ENCODE results near the gene MYO6.
A peak's percentile ranks its signal among the peaks of the same experiment; 100 is the strongest.
"Not testable (repeated sequence)": the region's sequence is repeated elsewhere in the genome, so short reads cannot be mapped to it uniquely, and the experiment has no call there.

MYO6 gene

GRCh38 chr6:75893776-75894152 lies 144.7 kb downstream of the MYO6 start:
- no peak for DNase-seq

GRCh38 chr6:75896526-75896925 lies 147.5 kb downstream of the MYO6 start:
- DNase-seq: no peak

DNA sequence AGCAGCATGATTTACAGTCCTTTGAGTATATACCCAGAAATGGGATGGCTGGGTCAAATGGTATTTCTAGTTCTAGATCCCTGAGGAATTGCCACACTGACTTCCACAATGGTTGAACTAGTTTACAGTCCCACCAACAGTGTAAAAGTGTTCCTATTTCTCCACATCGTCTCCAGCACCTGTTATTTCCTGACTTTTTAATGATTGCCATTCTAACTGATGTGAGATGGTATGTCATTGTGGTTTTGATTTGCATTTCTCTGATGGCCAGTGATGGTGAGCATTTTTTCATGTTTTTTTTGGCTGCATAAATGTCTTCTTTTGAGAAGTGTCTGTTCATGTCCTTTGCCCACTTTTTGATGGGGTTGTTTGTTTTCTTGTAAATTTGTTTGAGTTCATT lies 151.2 kb downstream of the MYO6 start:
- DNase-seq: not testable (repeated sequence)

DNA sequence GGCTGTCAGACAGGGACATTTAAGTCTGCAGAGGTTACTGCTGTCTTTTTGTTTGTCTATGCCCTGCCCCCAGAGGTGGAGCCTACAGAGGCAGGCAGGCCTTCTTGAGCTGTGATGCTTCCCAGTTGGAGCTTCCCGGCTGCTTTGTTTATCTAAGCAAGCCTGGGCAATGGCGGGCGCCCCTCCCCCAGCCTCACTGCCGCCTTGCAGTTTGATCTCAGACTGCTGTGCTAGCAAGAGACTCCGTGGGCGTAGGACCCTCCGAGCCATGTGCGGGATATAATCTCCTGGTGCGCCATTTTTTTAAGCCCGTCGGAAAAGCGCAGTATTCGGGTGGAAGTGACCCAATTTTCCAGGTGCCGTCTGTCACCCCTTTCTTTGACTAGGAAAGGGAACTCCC lies 156.1 kb downstream of the MYO6 start:
- not testable (repeated sequence) for DNase-seq

GRCh38 chr6:75906871-75907270 lies 157.8 kb downstream of the MYO6 start:
- no peak for DNase-seq

DNA sequence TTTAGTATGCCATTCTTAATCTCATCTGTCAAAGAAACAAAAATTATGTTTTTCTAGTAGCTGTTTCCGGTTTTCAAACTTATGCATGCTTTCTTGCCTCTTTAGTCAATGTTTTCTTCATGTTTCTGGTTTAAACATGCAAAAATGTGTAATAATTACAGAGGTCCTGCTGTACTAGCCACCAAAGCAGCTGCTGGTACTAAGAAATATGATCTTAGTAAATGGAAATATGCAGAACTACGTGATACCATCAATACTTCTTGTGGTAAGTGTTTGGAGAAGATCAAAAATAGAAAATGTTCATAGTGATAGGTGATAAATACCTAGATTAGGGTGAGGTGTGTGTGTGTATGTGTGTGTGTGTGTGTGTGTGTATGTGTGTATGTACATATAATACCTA lies 158.4 kb downstream of the MYO6 start:
- no peak for DNase-seq

- DNase-seq: no peak
Measured at GRCh38 chr6:75913040-75913439, 164.0 kb downstream of the MYO6 start.

DNA sequence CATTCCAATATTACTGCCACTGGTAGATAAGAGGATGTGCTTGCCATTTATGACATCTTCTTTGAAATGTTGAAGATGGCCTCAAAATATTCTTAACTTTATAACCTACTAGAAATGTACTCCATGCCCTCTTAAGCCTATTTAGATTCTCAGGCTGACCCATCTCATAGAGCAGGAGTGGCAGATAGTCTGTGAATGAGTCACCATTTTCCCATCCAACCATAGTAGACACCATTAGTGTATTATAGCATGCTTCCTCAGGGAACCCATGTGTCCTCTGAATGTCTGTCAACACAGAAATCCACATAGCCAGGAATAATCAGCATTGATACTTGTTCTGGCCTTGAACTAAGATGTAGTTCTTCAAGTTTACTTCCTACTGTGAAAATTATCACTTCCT lies 173.2 kb downstream of the MYO6 start:
- no peak for DNase-seq

DNA sequence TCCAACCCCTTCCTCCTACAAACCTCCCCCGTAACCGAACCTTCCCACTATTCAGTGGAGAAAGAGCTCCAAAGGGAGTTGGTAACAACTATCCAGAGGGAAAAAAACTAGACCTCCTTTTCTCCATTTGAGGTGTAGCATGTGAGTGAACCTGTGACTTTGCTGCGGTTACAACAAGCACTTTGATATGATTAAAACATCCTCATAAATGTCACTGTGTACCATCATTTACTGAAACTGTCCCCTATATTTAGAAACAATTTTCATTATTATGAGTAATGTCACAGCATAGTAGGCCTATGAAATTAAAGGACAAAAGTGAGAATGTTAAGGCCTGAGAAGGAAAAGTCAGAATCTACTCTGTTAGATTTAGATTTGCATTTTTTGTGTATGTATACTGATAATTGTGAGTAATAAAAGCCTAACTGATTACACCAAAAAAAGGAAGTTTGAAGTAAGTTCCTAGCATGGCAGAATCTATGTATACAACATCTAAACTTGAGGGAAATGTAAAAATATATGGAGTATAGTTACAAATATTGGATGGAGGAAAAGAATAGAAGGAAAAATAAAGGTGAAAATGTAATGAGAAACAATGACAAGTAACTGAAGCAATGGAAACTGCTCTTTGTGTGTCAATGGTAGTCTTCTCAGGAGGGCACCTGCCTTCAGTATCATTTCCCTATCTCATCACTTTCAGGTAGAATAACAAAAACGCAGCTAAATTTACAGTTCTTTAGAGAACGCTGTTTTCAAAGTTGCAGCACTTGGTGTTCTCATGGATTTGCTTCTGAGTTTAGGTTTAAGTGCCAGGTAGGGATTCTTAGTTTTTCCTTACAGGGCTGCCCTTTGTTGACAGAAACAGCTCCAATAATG lies 177.5 kb downstream of the MYO6 start:
- DNase-seq: no peak

GRCh38 chr6:75931011-75931680 lies 182.1 kb downstream of the MYO6 start:
- DNase-seq: no peak

DNA sequence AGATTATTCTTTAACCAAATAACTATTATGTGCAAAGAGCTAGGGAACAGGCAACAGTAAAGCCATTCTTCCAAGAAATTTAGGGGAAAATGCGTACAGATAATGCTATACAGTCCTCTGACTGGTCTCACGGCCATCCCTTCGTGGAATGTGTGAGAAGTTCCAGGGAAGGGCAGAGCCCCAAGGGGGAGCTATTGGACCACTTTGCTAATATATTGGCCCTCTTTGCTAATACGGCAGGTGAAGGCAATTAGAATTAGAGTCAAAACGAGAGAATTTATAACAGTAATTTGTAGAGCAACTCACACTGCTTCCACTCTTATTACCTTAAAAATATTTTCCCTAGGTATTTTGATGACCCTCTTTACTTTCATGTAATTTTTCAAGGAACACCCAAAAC lies 183.0 kb downstream of the MYO6 start:
- no peak for DNase-seq

GRCh38 chr6:75933387-75933975 lies 184.4 kb downstream of the MYO6 start:
- no peak for DNase-seq

GRCh38 chr6:75934643-75935472 lies 185.8 kb downstream of the MYO6 start:
- peak; percentile 51 for DNase-seq

DNA sequence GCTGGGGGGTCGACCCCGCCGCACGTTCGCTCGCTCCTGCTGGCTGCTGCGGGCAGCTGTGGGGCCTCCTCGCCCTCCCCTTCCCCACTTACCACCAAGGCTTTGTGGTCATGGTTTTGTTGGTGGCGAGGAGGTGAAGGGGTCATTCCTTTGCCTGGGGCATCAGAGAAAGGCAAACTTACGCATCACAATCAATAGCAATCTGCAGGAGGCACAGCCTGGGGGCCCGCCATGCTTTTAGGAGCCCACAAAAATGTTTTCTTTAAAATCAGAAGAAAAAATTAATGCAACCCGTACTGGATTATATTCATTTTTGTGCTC lies 186.4 kb downstream of the MYO6 start:
- DNase-seq: no peak

DNA sequence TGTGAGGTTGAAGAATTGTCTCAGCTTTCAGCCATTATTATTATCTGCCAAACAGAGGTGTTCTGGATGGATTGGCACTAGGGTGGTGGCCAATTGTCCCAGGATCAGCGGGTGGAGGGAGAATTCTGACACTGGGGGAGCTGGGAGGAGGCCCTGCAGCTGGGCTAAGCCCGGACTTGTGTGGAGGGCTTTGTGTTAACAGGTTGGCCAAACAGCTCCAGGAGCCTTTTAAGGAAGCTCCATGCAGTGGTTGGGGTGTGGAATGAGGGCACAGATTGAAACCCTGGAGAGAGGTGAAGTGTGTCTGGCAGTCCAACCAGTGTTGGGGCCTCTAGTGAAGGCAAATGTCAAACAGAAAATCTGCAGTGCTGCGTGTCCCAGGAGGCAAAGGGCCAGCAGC lies 187.6 kb downstream of the MYO6 start:
- DNase-seq: no peak

DNA sequence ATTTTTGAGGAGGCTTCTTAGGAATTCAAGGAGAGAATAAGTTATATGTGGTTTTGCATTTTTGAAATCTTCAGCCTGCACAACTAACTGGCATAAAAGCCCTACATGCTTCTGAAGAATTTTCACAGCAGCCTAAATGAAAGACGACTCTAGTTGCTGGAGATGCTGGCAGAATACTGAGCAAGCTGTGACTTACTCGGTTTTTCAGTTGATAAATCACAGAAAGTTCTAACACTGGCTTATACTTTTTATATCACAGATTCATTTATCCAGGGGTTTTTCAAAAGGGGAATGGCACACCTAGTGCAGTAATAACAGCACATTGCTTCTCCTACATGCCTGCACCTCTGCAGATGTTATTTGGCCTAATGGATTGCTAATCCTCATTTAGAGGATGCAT lies 188.8 kb downstream of the MYO6 start:
- DNase-seq: no peak

DNA sequence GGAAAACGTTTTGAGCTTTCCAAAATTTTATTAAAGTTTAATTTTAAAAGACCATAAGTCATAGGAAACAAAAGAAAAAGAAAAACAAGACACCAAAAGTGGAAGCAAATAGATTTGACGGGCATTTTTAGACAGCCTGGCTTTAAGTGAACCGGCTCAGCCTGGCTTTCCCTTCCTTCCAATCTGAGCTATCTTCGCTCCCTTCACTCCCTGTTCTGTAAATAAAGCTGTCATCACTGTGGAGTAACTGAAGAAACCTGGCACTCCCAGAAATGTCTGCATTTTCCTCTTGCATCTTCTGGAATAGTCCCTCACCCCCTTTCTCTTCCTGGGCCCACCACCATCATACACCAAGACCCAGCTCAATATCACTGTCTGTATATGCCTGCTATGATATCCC lies 191.5 kb downstream of the MYO6 start:
- DNase-seq: no peak

GRCh38 chr6:75941509-75941908 lies 192.5 kb downstream of the MYO6 start:
- no peak for DNase-seq

DNA sequence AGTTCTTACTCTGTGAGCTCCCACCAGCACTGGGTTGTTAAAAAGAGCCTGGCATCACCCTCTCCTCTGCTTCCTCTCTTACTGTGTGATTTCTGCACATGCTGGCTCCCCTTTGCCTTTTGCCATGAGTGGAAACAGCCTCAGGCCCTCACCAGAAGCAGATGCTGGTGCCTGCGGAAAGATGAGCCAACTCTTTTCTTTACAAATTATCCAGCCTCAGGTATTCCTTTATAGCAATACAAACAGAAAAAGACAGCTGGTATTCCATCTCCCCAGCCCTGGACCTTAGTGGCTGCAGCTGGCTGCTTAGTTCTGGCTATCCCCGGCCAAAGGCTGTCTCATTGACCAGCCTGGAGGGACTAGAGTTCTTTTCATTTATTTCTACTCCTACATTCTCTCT lies 194.3 kb downstream of the MYO6 start:
- DNase-seq: no peak

- no peak for DNase-seq
Measured at GRCh38 chr6:75946146-75946831, 197.2 kb downstream of the MYO6 start.

DNA sequence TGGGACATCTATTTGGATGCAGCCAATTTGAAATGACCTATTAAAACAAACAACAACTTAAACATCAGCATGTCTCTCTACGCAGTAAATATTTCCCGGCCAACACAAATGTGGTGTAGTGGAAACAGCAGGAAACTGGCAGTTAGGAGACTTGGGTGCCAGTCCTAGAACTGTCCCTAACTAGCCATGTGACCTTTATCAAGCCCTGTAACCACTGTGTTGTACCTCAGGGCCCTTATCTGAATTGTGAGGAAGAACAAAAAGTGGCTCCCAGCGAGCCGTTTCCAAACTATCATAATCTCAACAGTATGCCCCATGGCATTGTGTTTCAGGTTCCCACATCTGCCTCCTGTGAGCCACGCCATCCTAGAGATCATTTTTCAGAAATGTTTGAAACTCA lies 198.9 kb downstream of the MYO6 start:
- no peak for DNase-seq

DNA sequence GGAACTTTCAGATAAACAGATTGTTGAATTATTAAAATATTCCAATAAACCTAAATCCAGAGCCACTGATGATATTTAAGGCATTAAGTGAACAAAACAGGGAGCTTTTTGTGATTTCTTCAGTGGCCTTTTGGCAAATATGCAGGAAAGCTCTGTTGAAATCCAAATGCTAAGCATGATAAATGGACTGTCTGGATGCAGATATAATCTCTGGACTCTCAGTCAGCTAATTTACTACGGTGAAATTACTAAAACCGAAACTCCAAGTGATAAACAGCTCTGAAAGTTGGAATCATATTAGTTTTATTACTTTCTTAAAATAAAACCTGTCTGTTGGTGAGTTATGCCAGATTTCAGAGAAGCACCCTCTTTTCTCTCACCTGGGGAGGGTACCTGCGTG lies 203.1 kb downstream of the MYO6 start:
- no peak for DNase-seq

- no peak for DNase-seq
Measured at GRCh38 chr6:75963569-75963968, 214.5 kb downstream of the MYO6 start.
